ENCODE measurements around the gene GLB1L2.

The GLB1L2 gene

DNA sequence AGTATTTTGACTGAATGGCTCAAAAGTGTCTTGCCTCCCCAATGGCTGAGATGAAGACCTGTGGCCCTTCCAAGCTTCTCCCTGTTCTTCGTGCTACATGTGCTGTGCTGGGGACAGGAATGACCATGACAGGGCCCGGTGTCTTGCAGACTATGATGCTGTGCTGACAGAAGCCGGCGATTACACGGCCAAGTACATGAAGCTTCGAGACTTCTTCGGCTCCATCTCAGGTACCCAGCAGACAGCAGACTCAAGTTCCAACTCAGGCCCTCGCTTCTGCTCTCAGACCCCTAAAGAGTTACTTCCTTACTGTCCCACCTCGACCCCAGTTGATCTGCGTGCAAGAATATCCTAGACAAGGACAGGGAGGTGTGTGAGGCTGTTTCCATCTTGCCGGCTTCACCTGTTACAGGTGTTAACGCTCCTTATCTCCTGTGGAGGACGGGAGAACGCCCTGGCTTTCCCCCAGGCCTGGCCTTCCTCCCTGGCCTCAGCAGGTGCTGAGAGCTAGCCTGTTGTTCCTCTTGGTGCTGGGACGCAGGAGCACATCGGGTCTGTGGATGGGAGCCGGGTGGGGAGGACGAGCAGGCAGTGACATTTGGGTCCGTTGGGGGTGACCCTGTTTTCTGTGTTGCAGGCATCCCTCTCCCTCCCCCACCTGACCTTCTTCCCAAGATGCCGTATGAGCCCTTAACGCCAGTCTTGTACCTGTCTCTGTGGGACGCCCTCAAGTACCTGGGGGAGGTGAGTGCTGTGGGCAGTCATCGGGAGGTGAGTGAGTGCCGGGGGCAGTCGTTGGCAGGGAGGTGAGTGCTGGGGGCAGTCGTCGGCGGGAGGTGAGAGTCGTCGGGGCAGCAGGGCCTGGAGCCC lies 38.1 kb downstream of the GLB1L2 start:
- no peak for ATAC-seq

DNA sequence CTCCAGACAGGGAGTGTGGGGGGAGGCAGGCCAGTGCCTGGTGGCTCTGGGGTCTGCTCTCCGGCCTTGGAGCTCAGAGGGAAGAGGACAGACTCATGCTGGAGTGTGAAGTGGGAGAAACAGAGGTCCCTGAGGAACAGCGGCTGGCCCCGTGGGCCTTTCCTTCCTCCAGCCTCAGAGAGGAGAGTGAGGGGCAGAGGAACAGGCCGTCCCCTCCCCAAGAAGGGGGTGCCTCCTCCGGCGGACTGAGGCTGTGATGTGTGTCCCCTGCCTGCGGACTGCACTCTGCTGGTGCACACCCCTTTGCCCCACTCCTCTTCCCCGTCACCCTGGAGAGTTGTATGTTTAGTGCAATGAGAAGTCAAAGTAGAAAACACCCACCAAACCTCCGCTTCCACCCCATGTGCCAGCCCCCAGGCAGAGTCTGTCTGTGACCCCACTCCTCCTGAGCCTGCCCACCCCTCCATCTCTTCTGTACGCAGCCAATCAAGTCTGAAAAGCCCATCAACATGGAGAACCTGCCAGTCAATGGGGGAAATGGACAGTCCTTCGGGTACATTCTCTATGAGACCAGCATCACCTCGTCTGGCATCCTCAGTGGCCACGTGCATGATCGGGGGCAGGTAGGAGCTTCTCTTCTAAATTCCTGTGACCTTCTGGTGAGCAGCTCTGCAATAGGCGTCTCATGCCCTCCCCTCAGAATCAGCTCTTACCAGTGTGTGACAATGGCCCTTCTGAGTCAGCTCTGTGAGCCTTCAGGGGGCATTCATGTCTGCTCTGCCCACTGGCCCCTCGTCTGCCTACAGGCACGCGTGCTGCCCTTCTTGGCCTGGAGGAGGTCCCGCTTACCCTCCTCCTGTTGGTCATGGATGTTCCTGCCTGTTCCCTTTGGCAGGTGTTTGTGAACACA lies 39.0 kb downstream of the GLB1L2 start:
- ATAC-seq, result no peak

DNA sequence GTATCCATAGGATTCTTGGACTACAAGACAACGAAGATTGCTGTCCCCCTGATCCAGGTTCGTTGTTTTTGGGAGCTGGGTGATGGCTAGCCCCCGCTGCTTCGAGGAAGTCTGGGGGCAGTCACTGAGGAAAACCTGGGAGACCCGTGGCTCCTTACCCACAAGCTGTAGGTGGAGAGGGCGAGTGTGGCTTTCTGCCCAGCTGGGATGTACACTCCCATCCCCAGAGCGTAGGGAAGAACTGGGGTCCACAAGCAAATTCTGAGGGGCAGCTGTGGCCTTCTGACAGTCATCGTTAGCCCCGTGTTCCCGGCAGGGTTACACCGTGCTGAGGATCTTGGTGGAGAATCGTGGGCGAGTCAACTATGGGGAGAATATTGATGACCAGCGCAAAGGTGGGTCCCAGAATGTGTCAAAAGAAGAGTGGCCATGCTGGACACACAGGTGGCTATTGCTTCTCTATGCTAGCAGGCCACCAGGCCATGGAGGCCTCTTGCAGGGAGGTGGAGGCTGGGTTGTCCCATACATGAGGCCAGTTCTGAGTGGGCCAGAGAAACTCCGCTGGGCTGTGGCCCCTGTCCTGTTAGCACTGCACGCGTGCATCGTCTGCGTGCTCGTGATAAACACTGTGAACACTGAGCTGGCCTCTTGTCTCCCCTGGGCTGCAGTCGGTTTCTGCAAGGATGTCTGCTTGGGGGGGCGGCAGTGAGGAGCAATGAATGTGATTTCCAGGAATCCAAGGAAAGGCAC lies 39.8 kb downstream of the GLB1L2 start:
- ATAC-seq, result no peak

- no peak for ATAC-seq
Measured at GRCh38 chr11:134372536-134372935, 40.7 kb downstream of the GLB1L2 start.

- ATAC-seq, result no peak
Measured at GRCh38 chr11:134372961-134373360, 41.2 kb downstream of the GLB1L2 start.

- no peak for ATAC-seq
Measured at GRCh38 chr11:134373591-134374052, 41.8 kb downstream of the GLB1L2 start.

GRCh38 chr11:134374171-134374570 lies 42.4 kb downstream of the GLB1L2 start:
- ATAC-seq, result no peak

DNA sequence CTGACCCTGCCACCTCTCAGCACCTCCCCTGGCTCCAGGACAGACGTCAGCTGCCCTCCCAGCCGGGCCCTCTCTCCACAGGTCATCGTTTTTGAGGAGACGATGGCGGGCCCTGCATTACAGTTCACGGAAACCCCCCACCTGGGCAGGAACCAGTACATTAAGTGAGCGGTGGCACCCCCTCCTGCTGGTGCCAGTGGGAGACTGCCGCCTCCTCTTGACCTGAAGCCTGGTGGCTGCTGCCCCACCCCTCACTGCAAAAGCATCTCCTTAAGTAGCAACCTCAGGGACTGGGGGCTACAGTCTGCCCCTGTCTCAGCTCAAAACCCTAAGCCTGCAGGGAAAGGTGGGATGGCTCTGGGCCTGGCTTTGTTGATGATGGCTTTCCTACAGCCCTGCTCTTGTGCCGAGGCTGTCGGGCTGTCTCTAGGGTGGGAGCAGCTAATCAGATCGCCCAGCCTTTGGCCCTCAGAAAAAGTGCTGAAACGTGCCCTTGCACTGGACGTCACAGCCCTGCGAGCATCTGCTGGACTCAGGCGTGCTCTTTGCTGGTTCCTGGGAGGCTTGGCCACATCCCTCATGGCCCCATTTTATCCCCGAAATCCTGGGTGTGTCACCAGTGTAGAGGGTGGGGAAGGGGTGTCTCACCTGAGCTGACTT lies 43.2 kb downstream of the GLB1L2 start:
- no peak for ATAC-seq

GRCh38 chr11:134376150-134376921 lies 44.5 kb downstream of the GLB1L2 start:
- ATAC-seq, result no peak

GRCh38 chr11:134377876-134378275 lies 46.1 kb downstream of the GLB1L2 start:
- ATAC-seq, result no peak

- no peak for ATAC-seq
Measured at GRCh38 chr11:134379241-134379640, 47.5 kb downstream of the GLB1L2 start.

- ATAC-seq, result no peak
Measured at GRCh38 chr11:134380229-134380628, 48.4 kb downstream of the GLB1L2 start.

DNA sequence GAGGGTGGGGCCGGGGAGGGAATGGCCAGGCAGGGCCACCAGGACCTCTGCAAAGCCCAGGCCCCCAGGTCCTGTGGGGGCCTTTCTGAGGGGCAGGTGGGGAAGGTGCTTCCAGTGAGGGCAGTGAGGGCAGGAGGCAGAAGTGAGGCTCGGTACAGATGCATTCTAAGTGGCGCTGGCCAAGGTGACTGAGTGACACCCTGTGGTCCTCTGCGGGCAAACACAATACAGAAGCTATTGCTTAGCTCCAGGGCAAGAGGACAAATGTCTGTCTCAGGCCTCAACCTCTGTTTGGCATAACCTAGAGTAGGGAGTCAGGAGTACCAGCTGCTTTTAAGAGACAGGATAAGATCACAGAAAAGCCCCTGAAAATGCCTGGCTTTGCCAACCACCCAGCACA lies 49.0 kb downstream of the GLB1L2 start:
- no peak for ATAC-seq

- ATAC-seq, result no peak
Measured at GRCh38 chr11:134382257-134382656, 50.5 kb downstream of the GLB1L2 start.

- ATAC-seq, result no peak
Measured at GRCh38 chr11:134382830-134383229, 51.0 kb downstream of the GLB1L2 start.

- no peak for ATAC-seq
Measured at GRCh38 chr11:134383576-134384221, 51.9 kb downstream of the GLB1L2 start.

DNA sequence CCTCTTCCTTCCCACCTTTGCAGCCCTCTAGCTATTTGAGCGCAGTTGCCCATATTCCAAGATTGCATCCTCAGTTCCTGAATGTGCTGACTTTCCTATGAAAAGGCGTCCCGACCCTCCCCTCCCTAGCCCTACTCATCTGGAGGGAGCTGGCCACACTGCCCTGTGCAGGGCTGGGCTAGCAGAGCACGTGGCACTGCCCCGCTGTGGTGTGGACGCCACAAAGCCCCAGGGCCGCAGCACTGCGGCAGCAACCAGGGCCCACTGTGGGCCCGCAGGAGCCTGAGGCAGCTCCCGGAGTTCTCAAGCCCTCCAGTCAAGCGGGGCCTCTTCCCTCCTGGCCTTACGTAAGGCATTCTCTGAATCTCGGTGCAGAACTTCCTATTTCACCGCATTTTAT lies 52.6 kb downstream of the GLB1L2 start:
- ATAC-seq, result no peak

DNA sequence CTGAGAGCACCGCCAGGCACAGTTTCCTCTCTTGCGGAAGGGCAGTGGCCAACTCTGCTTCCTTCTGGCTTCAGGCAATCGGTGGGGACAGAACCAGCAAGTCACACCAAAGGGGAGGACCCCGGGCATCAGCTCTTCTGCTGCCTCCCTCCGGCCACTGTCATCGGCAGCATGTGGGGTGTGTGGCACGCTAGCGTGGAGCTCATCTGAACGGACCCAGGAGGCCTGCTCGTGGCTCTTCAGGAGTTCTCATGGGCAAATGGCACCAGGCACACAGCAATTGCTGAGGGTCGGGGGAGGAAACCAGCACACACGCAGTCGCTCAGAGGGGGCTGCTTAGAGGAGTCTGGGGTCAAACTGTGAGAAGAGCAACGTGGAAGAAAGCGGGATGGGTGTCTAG lies 53.4 kb downstream of the GLB1L2 start:
- no peak for ATAC-seq

- no peak for ATAC-seq
Measured at GRCh38 chr11:134385774-134386565, 54.2 kb downstream of the GLB1L2 start.

GRCh38 chr11:134386945-134387344 lies 55.2 kb downstream of the GLB1L2 start:
- no peak for ATAC-seq
